Thyroid gland (tissue), 4 donors: Measurements from ENCODE around the gene DIMT1.

Source experiments
- POLR2A ChIP-seq, 2 donors: fragments of 450-650 bp; IDR thresholded peaks; one replicate each; pipeline ENCODE4 v1.6.1; 2017; ENCODE audit warnings: antibody characterized with exemption in 2 of 2, mild to moderate bottlenecking in 2 of 2, moderate library complexity in 1 of 2
- TF ChIP-seq, protein P1 (sequence below), 6 experiments: fragments of 200-600 bp in 3 of 6; fragments of 450-650 bp in 3 of 6; sonication (generic) in 3 of 6; IDR thresholded peaks; one replicate each; pipeline ENCODE4 v1.5.1; 2016 to 2019; ENCODE audit warnings: antibody characterized with exemption in 6 of 6, mild to moderate bottlenecking in 2 of 6, inconsistent platforms in 1 of 6, moderate library complexity in 1 of 6

DNA sequence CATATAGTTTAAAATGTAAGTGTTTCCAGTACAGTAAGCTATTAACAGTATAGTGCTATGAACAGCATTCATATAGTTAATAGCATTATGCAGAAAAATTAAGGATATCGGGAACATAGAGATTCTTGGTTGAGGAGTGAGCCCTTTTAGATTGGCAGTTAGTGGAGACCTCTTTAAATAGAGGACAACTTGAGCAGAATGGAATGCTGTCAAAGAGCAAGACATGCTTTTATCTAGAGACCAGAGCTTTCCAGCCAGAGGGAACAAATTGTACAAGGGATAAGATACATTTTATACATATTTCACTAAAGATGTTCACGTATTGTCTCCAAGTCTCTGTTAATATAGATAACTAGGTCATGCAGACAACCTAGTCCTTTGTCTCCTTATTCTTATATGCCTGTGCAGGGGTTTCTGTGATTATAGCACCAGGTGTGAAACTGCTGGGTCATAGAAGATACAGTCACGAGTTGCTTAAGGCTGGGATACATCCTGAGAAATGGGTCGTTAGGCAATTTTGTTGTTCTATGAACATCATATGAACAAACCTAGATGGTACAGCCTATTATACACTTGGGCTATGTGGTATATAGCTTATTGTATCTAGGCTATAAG is 14.9 kb upstream of the DIMT1 start:
- TF ChIP-seq, protein P1, sequence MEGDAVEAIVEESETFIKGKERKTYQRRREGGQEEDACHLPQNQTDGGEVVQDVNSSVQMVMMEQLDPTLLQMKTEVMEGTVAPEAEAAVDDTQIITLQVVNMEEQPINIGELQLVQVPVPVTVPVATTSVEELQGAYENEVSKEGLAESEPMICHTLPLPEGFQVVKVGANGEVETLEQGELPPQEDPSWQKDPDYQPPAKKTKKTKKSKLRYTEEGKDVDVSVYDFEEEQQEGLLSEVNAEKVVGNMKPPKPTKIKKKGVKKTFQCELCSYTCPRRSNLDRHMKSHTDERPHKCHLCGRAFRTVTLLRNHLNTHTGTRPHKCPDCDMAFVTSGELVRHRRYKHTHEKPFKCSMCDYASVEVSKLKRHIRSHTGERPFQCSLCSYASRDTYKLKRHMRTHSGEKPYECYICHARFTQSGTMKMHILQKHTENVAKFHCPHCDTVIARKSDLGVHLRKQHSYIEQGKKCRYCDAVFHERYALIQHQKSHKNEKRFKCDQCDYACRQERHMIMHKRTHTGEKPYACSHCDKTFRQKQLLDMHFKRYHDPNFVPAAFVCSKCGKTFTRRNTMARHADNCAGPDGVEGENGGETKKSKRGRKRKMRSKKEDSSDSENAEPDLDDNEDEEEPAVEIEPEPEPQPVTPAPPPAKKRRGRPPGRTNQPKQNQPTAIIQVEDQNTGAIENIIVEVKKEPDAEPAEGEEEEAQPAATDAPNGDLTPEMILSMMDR (IDR thresholded peaks at IDR 0.05): no peak
- TF ChIP-seq POLR2A (IDR thresholded peaks at IDR 0.05): no peak
